ENCODE results near the gene EWSR1. TPM values are rescaled to one million over a fixed set of nuclear protein-coding genes. Genes with fewer than 3 reads are reported as not detected.
A peak's percentile ranks its signal among the peaks of the same experiment; 100 is the strongest.

The EWSR1 gene
- total RNA-seq (2014; rRNA removed; shearing (Covaris generic)) (390 and 427 TPM in 2 replicates), polyA plus RNA-seq (2016; fragmentation: Nextera tagmentation; extraction: Ambion mirVana) (382 and 391 TPM in 2 replicates)
- long read RNA-seq, transcript EWSR1-207 (17 exons, 2,207 nt), result major isoform, 30 of 126 reads
- long read RNA-seq, transcript EWSR1-206 (17 exons, 2,654 nt), result minor isoform, 20 of 126 reads
- long read RNA-seq, partial matches to known transcripts, result 58 of 126 reads
- long read RNA-seq, other reads (novel, unspliced or antisense), result 16 of 126 reads

- peaks cover 28% of the 10 kb centered on the region for H3K36me3 ChIP-seq (ENCODE audit: insufficient read depth)
- peak; percentile 79 for ATAC-seq
- 0 out of 2 replicates have a peak, but pooled peaks cover 2% of the 10 kb centered on the region for H3F3A ChIP-seq (replicated peaks; ENCODE audit: low read depth)
- H3K4me2 ChIP-seq, result peak within 1 kb of the TSS; percentile 100
- Mint-ChIP-seq H3K36me3 (ENCODE audit: low read depth) (peaks cover 76% of the 10 kb centered on the region), H3K9me3 (no peaks in the 10 kb centered on the region), H3K4me1 (peaks cover 36% of the 10 kb centered on the region), H3K27me3 (ENCODE audit: insufficient read depth, low read depth, poor library complexity) (peaks cover 18% of the 10 kb centered on the region), H3K27ac (peak within 1 kb of the TSS; percentile 100), H3K4me3 (peak within 1 kb of the TSS; percentile 92)
- DNase-seq (ENCODE audit: low spot score), result peak; percentile 95
- H3K4me1 ChIP-seq (ENCODE audit: insufficient read depth), result peaks cover 34% of the 10 kb centered on the region
- peak within 1 kb of the TSS; percentile 100 for H3K27ac ChIP-seq (ENCODE audit: low read depth)
- no peaks in the 10 kb centered on the region for H3K9me2 ChIP-seq (ENCODE audit: insufficient read depth)
- peak within 1 kb of the TSS; percentile 100 for H2AFZ ChIP-seq
- TF ChIP-seq JUNB (IDR thresholded peaks at IDR 0.05; ENCODE audit: unreplicated experiment) (peak; percentile 95), EZH2 (IDR thresholded peaks at IDR 0.05; ENCODE audit: low read depth, unreplicated experiment) (no peak), POLR2AphosphoS5 (IDR thresholded peaks at IDR 0.05; ENCODE audit: low read depth) (peak; percentile 90), CREB1 (CRISPR knock-in tag; IDR thresholded peaks at IDR 0.05; ENCODE audit: low read depth) (peak; percentile 21; the same call in 1 of the 2 replicates)
- TF ChIP-seq, protein P1, sequence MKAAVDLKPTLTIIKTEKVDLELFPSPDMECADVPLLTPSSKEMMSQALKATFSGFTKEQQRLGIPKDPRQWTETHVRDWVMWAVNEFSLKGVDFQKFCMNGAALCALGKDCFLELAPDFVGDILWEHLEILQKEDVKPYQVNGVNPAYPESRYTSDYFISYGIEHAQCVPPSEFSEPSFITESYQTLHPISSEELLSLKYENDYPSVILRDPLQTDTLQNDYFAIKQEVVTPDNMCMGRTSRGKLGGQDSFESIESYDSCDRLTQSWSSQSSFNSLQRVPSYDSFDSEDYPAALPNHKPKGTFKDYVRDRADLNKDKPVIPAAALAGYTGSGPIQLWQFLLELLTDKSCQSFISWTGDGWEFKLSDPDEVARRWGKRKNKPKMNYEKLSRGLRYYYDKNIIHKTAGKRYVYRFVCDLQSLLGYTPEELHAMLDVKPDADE (IDR thresholded peaks at IDR 0.05), result no peak
- TF ChIP-seq, protein P2, sequence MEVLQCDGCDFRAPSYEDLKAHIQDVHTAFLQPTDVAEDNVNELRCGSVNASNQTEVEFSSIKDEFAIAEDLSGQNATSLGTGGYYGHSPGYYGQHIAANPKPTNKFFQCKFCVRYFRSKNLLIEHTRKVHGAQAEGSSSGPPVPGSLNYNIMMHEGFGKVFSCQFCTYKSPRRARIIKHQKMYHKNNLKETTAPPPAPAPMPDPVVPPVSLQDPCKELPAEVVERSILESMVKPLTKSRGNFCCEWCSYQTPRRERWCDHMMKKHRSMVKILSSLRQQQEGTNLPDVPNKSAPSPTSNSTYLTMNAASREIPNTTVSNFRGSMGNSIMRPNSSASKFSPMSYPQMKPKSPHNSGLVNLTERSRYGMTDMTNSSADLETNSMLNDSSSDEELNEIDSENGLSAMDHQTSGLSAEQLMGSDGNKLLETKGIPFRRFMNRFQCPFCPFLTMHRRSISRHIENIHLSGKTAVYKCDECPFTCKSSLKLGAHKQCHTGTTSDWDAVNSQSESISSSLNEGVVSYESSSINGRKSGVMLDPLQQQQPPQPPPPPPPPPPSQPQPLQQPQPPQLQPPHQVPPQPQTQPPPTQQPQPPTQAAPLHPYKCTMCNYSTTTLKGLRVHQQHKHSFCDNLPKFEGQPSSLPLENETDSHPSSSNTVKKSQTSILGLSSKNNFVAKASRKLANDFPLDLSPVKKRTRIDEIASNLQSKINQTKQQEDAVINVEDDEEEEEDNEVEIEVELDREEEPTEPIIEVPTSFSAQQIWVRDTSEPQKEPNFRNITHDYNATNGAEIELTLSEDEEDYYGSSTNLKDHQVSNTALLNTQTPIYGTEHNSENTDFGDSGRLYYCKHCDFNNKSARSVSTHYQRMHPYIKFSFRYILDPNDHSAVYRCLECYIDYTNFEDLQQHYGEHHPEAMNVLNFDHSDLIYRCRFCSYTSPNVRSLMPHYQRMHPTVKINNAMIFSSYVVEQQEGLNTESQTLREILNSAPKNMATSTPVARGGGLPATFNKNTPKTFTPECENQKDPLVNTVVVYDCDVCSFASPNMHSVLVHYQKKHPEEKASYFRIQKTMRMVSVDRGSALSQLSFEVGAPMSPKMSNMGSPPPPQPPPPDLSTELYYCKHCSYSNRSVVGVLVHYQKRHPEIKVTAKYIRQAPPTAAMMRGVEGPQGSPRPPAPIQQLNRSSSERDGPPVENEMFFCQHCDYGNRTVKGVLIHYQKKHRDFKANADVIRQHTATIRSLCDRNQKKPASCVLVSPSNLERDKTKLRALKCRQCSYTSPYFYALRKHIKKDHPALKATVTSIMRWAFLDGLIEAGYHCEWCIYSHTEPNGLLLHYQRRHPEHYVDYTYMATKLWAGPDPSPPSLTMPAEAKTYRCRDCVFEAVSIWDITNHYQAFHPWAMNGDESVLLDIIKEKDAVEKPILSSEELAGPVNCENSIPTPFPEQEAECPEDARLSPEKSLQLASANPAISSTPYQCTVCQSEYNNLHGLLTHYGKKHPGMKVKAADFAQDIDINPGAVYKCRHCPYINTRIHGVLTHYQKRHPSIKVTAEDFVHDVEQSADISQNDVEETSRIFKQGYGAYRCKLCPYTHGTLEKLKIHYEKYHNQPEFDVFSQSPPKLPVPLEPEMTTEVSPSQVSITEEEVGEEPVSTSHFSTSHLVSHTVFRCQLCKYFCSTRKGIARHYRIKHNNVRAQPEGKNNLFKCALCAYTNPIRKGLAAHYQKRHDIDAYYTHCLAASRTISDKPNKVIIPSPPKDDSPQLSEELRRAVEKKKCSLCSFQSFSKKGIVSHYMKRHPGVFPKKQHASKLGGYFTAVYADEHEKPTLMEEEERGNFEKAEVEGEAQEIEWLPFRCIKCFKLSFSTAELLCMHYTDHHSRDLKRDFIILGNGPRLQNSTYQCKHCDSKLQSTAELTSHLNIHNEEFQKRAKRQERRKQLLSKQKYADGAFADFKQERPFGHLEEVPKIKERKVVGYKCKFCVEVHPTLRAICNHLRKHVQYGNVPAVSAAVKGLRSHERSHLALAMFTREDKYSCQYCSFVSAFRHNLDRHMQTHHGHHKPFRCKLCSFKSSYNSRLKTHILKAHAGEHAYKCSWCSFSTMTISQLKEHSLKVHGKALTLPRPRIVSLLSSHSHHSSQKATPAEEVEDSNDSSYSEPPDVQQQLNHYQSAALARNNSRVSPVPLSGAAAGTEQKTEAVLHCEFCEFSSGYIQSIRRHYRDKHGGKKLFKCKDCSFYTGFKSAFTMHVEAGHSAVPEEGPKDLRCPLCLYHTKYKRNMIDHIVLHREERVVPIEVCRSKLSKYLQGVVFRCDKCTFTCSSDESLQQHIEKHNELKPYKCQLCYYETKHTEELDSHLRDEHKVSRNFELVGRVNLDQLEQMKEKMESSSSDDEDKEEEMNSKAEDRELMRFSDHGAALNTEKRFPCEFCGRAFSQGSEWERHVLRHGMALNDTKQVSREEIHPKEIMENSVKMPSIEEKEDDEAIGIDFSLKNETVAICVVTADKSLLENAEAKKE (CRISPR knock-in tag; IDR thresholded peaks at IDR 0.05), result no peak
- peak within 1 kb of the TSS; percentile 99 for H3K4me3 ChIP-seq
- peaks cover 39% of the 10 kb centered on the region for H4K20me1 ChIP-seq (replicated peaks; ENCODE audit: insufficient read depth)
- peaks cover 70% of the 10 kb centered on the region for H3K79me2 ChIP-seq (replicated peaks; ENCODE audit: insufficient read depth)
- H3K27me3 ChIP-seq (ENCODE audit: insufficient read depth), result no peaks in the 10 kb centered on the region
These were observed at the start of gene EWSR1, which contains the start of gene RHBDD3 for GRCh38 chr22:29267858-29268510. Gene EWSR1, plus strand, starts transcription at chr22:29268268. Its CDS starts 69 bp downstream, at chr22:29268337. Gene RHBDD3, minus strand, starts transcription at chr22:29267981. Its CDS starts 2,355 bp downstream, at chr22:29265626.

Data from GM23338 (cell line).